ENCODE results near the gene UFC1. TPM values are rescaled to one million over a fixed set of nuclear protein-coding genes. Genes with fewer than 3 reads are reported as not detected.
A peak's percentile ranks its signal among the peaks of the same experiment; 100 is the strongest.

Gene UFC1
- total and polyA plus RNA-seq, 2 donors (not counting 1 experiment from before 2014, with no cell fraction given) = 91.0 to 128 TPM

- intact Hi-C loops (cut with micrococcal nuclease) = loop anchor here (1.0 to 5.0 kb wide), 3 partner anchors 8 to 53 kb away; partner anchors contain the start of genes B4GALT3, DEDD and UFC1
- 0% methylated on average over 3 of the region's 3 CpGs for WGBS (ENCODE audit: insufficient coverage)
- H4K20me1 ChIP-seq (ENCODE audit: control insufficient read depth, insufficient read depth, low read length, poor library complexity, severe bottlenecking) = no peaks in the 10 kb centered on the region
- H3K4me2 ChIP-seq (replicated peaks; ENCODE audit: low read depth, low read length, poor library complexity, severe bottlenecking) = peak overlapping the region; percentile 70
- H3K36me3 ChIP-seq (replicated peaks in 1 of 2; ENCODE audit: control extremely low read depth in 1 of 2, control insufficient read depth in 1 of 2, extremely low read depth in 1 of 2, insufficient read depth in 2 of 2, low read length in 1 of 2) = no peaks in the 10 kb centered on the region
- POLR2A ChIA-PET = interaction anchor here (0.6 to 0.9 kb wide), 2 partner anchors 117 to 120 kb away, joined by 4 read pairs; no protein-coding TSS in a partner anchor
- H3K27ac ChIP-seq (ENCODE audit: low read length in 2 of 2) = peak overlapping the region; percentile 86 to 94
- H3K27me3 ChIP-seq (replicated peaks in 1 of 4; ENCODE audit: control extremely low read depth in 1 of 4, control insufficient read depth in 3 of 4, insufficient read depth in 4 of 4, low read length in 3 of 4) = no peaks in the 10 kb centered on the region
- TF ChIP-seq EZH2 (IDR thresholded peaks at IDR 0.05; ENCODE audit: borderline replicate concordance, insufficient read depth, low read depth, low read length, poor library complexity, severe bottlenecking) = no peak
- TF ChIP-seq CTCF (IDR thresholded peaks at IDR 0.05) = no peak
- peak overlapping the region in 4 of 5 experiments; percentile 31 to 63 (median 36) for H3K4me3 ChIP-seq (ENCODE audit: control extremely low read depth in 1 of 5, extremely low read depth in 1 of 5, insufficient read depth in 1 of 5, low read depth in 2 of 5, low read length in 4 of 5)
- CTCF ChIA-PET = interaction anchor here (0.6 to 2.7 kb wide), 5 partner anchors 10 to 41 kb away, joined by 3 to 13 read pairs (median 6); partner anchors contain the start of genes NDUFS2 and TOMM40L
- H3K9ac ChIP-seq (ENCODE audit: low read length) = peak overlapping the region; percentile 55
- peak overlapping the region; percentile 71 for H3K4me3 Mint-ChIP-seq
- no peaks in the 10 kb centered on the region for H3K9me3 ChIP-seq (ENCODE audit: control extremely low read depth in 1 of 3, control insufficient read depth in 2 of 3, insufficient read depth in 1 of 3, low read length in 2 of 3)
- no peaks in the 10 kb centered on the region for H3K9me3 Mint-ChIP-seq (ENCODE audit: insufficient read depth)
- peak; percentile 91 for DNase-seq
- H3K27me3 Mint-ChIP-seq = no peaks in the 10 kb centered on the region
- H3K4me1 ChIP-seq (ENCODE audit: control insufficient read depth in 2 of 2, insufficient read depth in 2 of 2, low read length in 2 of 2) = peaks cover 73 to 93% of the 10 kb centered on the region in 2 donors
- H3K79me2 ChIP-seq (ENCODE audit: control insufficient read depth, insufficient read depth, low read length) = peaks cover 3% of the 10 kb centered on the region
- H3K27ac Mint-ChIP-seq = peak overlapping the region; percentile 93
- peaks cover 78% of the 10 kb centered on the region for H3K4me1 Mint-ChIP-seq
- ATAC-seq (ENCODE audit: low read depth) = peak; percentile 76
- no peak overlapping the region for H2AFZ ChIP-seq (ENCODE audit: insufficient read depth, low read depth, low read length, poor library complexity, severe bottlenecking)
Observed at GRCh38 chr1:161185282-161185682, 31.5 kb downstream of the UFC1 start.

GRCh38 chr1:161185732-161186311, 32.0 kb downstream of the UFC1 start:
- ChIA-PET POLR2A (interaction anchor here (0.6 to 1.4 kb wide), 4 partner anchors 10 to 120 kb away, joined by 3 to 4 read pairs (median 4); no protein-coding TSS in a partner anchor), CTCF (interaction anchor here (0.6 to 2.7 kb wide), 12 partner anchors 9 to 197 kb away, joined by 3 to 13 read pairs (median 3); partner anchors contain the start of genes ADAMTS4, NDUFS2, PPOX and TOMM40L)
- TF ChIP-seq CTCF (IDR thresholded peaks at IDR 0.05) = no peak
- TF ChIP-seq EZH2 (IDR thresholded peaks at IDR 0.05; ENCODE audit: borderline replicate concordance, insufficient read depth, low read depth, low read length, poor library complexity, severe bottlenecking) = no peak
- no CpG with 5 or more reads among the region's 2 CpGs for WGBS (ENCODE audit: insufficient coverage)
- peaks cover 73 to 88% of the 10 kb centered on the region in 2 donors for H3K4me1 ChIP-seq (ENCODE audit: control insufficient read depth in 2 of 2, insufficient read depth in 2 of 2, low read length in 2 of 2)
- Mint-ChIP-seq H3K27me3 (no peaks in the 10 kb centered on the region), H3K9me3 (ENCODE audit: insufficient read depth) (no peaks in the 10 kb centered on the region), H3K4me1 (peaks cover 74% of the 10 kb centered on the region), H3K27ac (peak overlapping the region; percentile 93), H3K4me3 (peak overlapping the region; percentile 71)
- no peaks in the 10 kb centered on the region for H4K20me1 ChIP-seq (ENCODE audit: control insufficient read depth, insufficient read depth, low read length, poor library complexity, severe bottlenecking)
- peak overlapping the region; percentile 12 to 63 (median 33) for H3K4me3 ChIP-seq (ENCODE audit: control extremely low read depth in 1 of 5, extremely low read depth in 1 of 5, insufficient read depth in 1 of 5, low read depth in 2 of 5, low read length in 4 of 5)
- no peaks in the 10 kb centered on the region for H3K36me3 ChIP-seq (replicated peaks in 1 of 2; ENCODE audit: control extremely low read depth in 1 of 2, control insufficient read depth in 1 of 2, extremely low read depth in 1 of 2, insufficient read depth in 2 of 2, low read length in 1 of 2)
- no peak overlapping the region for H2AFZ ChIP-seq (ENCODE audit: insufficient read depth, low read depth, low read length, poor library complexity, severe bottlenecking)
- peak overlapping the region; percentile 55 for H3K9ac ChIP-seq (ENCODE audit: low read length)
- peak overlapping the region; percentile 86 to 94 for H3K27ac ChIP-seq (ENCODE audit: low read length in 2 of 2)
- ATAC-seq (ENCODE audit: low read depth) (peak; percentile 57), DNase-seq (peak; percentile 83)
- intact Hi-C loops (cut with micrococcal nuclease) = loop anchor here (1.0 to 5.0 kb wide), 5 partner anchors 9 to 128 kb away; partner anchors contain the start of genes B4GALT3, DEDD, NDUFS2 and SDHC
- H3K79me2 ChIP-seq (ENCODE audit: control insufficient read depth, insufficient read depth, low read length) = peaks cover 7% of the 10 kb centered on the region
- H3K4me2 ChIP-seq (replicated peaks; ENCODE audit: low read depth, low read length, poor library complexity, severe bottlenecking) = peak overlapping the region; percentile 70
- H3K27me3 ChIP-seq (replicated peaks in 1 of 4; ENCODE audit: control extremely low read depth in 1 of 4, control insufficient read depth in 3 of 4, insufficient read depth in 4 of 4, low read length in 3 of 4) = no peaks in the 10 kb centered on the region
- H3K9me3 ChIP-seq (ENCODE audit: control extremely low read depth in 1 of 3, control insufficient read depth in 2 of 3, insufficient read depth in 1 of 3, low read length in 2 of 3) = no peaks in the 10 kb centered on the region
